Measurements from ENCODE around the gene MLLT3.

- no peak for TF ChIP-seq CTCF (IDR thresholded peaks at IDR 0.05; ENCODE audit: control extremely low read depth in 1 of 3, insufficient read depth in 1 of 3, low read depth in 1 of 3, low read length in 3 of 3)
- TF ChIP-seq POLR2A (IDR thresholded peaks at IDR 0.05; ENCODE audit: control extremely low read depth in 1 of 2, low read depth in 2 of 2, low read length in 2 of 2) = no peak
- TF ChIP-seq, protein P1, sequence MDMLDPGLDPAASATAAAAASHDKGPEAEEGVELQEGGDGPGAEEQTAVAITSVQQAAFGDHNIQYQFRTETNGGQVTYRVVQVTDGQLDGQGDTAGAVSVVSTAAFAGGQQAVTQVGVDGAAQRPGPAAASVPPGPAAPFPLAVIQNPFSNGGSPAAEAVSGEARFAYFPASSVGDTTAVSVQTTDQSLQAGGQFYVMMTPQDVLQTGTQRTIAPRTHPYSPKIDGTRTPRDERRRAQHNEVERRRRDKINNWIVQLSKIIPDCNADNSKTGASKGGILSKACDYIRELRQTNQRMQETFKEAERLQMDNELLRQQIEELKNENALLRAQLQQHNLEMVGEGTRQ (IDR thresholded peaks at IDR 0.05; ENCODE audit: low read length) = no peak
- TF ChIP-seq, protein P2, sequence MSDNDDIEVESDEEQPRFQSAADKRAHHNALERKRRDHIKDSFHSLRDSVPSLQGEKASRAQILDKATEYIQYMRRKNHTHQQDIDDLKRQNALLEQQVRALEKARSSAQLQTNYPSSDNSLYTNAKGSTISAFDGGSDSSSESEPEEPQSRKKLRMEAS (IDR thresholded peaks at IDR 0.05) = no peak
These were observed 11.7 kb downstream of the MLLT3 start for GRCh38 chr9:20610591-20610990.

All from H1 (cell line).